ENCODE data around the gene ENKD1.

ENKD1 gene

GRCh38 chr16:67663877-67664222 is 2.7 kb downstream of the ENKD1 start:
- no peak for DNase-seq (ENCODE audit: low read depth)

- DNase-seq (ENCODE audit: low read depth): no peak
Measured at GRCh38 chr16:67663151-67663876, 3.2 kb downstream of the ENKD1 start.

- DNase-seq (ENCODE audit: low read depth): no peak
Measured at GRCh38 chr16:67662653-67663010, 3.9 kb downstream of the ENKD1 start.

GRCh38 chr16:67661886-67662652 is 4.5 kb downstream of the ENKD1 start:
- no peak for DNase-seq (ENCODE audit: low read depth)

GRCh38 chr16:67661101-67661761 is 5.3 kb downstream of the ENKD1 start:
- DNase-seq (ENCODE audit: low read depth): no peak

GRCh38 chr16:67660564-67661028 is 6.0 kb downstream of the ENKD1 start, which contains the start of gene PARD6A:
PARD6A (plus strand) TSS chr16:67660960; CDS start chr16:67661039, 79 bp downstream.
- peak; percentile 95 for DNase-seq (ENCODE audit: low read depth)

- peak; percentile 75 for DNase-seq (ENCODE audit: low read depth)
Measured at GRCh38 chr16:67659675-67660563, 6.6 kb downstream of the ENKD1 start, which contains the start of gene ACD. ACD (minus strand) TSS chr16:67660260; CDS start chr16:67660220, 40 bp downstream.

GRCh38 chr16:67658849-67659674 is 7.5 kb downstream of the ENKD1 start:
- DNase-seq (ENCODE audit: low read depth): no peak

- DNase-seq (ENCODE audit: low read depth): no peak
Measured at GRCh38 chr16:67657751-67658518, 8.6 kb downstream of the ENKD1 start.

GRCh38 chr16:67657017-67657608 is 9.4 kb downstream of the ENKD1 start:
- no peak for DNase-seq (ENCODE audit: low read depth)

- DNase-seq (ENCODE audit: low read depth): no peak
Measured at GRCh38 chr16:67656344-67657016, 10.1 kb downstream of the ENKD1 start.

GRCh38 chr16:67655363-67655762 is 11.2 kb downstream of the ENKD1 start:
- DNase-seq (ENCODE audit: low read depth): no peak

GRCh38 chr16:67654403-67654911 is 12.1 kb downstream of the ENKD1 start:
- no peak for DNase-seq (ENCODE audit: low read depth)

GRCh38 chr16:67653789-67654402 is 12.7 kb downstream of the ENKD1 start:
- DNase-seq (ENCODE audit: low read depth): no peak

GRCh38 chr16:67653128-67653788 is 13.3 kb downstream of the ENKD1 start:
- no peak for DNase-seq (ENCODE audit: low read depth)

- DNase-seq (ENCODE audit: low read depth): no peak
Measured at GRCh38 chr16:67652578-67653127, 13.9 kb downstream of the ENKD1 start.

GRCh38 chr16:67651847-67652246 is 14.7 kb downstream of the ENKD1 start:
- no peak for DNase-seq (ENCODE audit: low read depth)

- no peak for DNase-seq (ENCODE audit: low read depth)
Measured at GRCh38 chr16:67651039-67651438, 15.5 kb downstream of the ENKD1 start.

Measured in fibroblast of the conjunctiva (primary cell).